Measurements from ENCODE around the gene MCU.

MCU gene

DNA sequence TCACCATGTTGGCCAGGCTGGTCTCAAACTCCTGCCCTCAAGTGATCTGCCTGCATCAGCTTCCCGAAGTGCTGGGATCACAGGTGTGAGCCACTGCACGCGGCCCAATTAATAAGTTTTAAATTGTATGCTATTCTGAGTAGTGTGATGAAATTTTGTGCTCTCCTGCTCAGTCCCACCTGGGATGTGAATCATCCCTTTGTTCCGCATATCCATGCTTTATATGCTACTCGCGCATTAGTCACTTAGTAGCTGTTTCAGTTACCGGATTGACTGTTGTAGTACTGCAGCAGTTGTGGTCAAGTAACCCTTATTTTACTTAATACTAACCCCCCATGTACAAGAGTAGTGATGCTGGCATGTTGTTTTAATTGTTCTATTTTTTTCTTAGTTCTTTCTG is 154.3 kb downstream of the MCU start:
- no peak for DNase-seq (ENCODE audit: low read depth)

DNA sequence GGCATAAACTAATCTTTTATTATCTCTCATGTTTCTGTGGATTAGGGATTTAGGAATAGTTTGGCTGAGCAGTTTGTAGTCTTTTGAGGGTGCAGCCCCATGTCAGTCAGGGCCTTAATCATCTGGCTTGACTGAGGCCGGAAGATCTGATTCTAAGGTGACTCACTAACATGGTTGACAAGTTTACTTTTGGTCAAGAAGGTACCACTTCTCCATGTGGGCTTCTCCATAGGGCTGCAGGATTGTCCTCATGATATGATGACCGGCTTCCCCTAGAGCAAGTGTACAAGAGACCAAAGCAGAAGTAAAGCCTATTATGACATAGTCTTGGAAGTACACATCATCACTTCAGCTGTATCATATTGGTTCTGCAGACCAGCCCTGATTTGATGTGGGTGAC is 155.7 kb downstream of the MCU start:
- no peak for DNase-seq (ENCODE audit: low read depth)

DNA sequence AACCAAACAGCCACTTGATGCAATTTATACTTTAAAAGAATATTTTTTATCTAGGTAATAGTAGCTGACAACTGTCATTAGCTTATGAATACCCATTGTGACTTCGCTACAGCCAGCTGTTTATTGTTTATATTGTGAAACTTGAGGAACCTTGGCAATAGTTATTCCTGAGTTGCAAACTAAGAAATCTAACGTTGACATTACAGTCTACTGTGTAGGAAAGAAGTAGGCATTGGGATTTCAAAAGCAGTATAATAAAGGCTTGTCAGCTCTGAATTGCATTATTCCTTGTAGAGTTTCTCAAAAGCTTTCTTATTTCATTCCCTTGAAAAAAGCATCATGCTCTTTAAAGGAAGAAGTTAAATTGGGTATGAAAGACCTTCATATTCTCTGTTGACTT is 158.9 kb downstream of the MCU start:
- DNase-seq (ENCODE audit: low read depth): no peak

DNA sequence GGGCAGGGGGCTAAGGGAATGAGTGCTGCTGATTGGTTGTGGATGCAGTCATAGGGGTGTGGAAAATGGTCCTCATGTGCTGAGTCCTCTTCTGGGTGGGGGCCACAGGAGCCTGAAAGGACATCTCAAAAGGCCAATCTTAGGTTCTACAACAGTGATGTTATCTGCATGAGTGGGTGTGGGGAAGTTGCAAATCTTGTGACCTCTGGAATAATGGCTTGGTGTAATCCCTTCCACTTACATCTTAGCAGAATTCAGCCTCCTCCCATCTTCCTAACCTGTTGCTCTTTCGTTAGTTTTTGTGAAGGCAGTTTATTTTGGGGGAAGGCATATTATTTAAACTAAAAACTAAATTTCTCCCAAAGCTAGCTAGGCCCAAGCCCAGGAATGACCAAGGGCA is 159.6 kb downstream of the MCU start:
- no peak for DNase-seq (ENCODE audit: low read depth)

DNA sequence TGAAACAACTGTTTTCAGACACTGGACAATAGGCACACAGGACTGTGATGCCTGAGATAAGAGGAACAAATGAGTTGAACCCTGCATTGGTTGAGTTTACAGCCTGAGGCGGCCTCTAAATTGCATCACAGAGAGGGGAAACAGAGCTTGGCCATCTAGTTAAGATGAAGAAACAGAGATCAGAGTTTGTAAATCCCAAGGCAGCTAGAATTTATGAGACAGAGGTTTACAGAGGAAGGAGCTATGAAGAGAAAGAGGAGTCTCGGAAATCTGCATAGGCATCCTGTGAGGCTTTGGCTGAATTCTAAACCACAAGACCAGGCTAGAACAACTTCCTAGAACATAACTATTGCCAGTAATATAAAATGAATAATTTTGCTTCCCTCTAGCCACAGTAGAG is 160.6 kb downstream of the MCU start:
- no peak for DNase-seq (ENCODE audit: low read depth)

DNA sequence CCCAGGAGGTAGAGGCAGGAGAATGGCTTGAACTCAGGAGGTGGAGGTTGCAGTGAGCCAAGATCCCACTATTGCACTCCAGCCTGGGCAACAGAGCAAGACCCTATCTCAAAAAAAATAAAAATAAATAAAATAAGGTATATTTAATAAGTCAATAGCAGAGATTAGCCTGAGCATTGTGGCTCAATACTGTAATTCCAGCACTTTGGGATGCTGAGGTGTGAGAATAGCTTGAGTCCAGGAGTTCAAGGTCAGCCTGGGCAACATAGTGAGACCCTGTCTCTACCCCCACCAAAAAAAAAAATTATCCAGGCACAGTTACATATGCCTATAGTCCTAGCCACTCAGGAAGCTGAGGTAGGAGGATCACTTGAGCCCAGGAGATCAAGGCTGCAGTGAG is 163.2 kb downstream of the MCU start:
- DNase-seq (ENCODE audit: low read depth): no peak

DNA sequence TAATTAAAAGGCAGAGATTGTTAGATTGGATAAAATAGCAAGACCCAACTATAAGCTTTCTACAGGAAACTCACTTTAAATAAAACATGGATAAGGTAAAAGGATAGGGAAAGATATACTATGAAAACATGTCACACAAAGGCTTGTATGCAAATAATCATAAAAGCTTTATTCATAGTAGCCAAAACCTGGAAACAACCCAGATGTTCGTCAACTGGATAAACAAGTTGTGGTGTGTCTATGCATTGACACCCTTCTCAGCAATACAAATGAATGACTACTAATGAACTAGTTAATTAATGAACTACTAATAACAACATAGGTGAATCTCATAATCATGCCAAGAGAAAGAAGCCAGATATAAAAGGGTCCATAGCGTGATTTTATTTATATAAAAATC is 163.8 kb downstream of the MCU start:
- DNase-seq (ENCODE audit: low read depth): no peak

DNA sequence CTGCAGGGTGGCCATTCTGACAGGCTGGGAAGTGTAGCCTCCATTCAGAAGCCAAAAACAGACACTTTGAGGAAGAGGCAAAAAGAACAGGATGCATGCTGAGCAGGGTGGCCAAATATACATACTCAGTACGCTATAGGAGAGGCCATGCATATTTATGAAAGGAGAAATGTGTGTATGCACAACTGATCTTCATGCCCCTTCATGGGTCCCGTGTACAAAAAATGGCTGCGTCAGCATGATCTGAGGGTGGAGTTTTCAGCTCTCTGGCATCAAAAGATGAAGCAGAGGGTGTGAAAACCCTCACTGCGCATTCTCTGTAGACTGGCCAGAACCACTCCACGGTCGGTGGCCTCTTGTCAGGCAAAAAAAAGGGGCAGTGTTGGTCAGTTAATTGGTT is 166.1 kb downstream of the MCU start:
- no peak for DNase-seq (ENCODE audit: low read depth)

DNA sequence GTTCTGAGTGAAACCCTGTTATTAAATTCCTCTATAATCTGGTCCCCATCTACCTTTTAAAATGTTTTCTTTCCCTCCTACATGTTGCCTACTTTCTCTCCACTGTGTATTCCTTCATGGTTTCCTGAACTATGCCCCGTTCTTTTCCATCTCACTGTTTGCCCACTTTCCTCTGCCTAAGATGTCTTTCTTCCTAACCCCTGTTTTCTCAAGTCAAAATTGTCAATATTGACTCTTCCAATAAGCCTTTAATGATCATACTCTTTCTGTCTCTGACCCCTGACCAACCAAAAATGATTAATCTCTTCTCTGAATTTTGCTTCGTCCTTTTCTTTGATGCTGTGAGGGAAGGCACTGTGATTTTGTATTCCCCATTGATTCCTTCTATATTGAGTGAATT is 171.0 kb downstream of the MCU start:
- no peak for DNase-seq (ENCODE audit: low read depth)

DNA sequence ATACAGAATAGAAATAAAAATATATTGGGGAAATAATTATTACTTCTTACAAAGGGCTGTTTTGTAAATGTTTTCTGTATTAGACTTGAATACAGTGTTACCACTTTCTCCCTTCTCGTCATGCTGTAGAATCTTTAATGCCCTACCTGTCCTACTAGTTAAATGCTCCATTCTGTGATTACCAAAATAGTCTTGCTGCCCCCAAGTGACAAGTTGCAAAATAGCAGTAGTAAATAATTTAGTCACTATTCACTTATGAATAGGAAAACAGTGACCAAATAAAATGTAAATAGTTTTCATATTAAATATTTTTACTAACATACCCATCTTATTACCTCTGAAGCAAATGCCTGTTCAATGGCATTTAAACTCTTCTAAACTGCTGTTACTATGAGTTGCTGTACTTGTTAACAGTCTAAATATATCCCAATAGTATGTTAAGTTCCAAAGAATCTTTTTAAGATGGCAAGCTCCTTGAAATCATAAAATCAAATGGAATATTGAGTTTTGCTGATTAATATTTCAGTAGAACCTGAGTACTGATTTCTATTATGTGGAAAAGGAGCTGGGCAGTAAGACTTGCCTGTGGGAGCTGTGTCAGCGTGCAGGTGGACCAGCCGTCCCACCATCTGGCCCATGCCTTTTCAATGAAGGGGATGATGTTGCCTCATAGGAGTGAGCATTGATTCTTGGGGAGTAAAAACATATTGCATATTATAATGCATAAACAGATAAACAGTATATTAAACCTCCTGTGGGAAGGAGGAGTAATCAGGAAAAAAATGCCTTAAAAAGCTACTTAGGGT is 183.5 kb downstream of the MCU start:
- DNase-seq (ENCODE audit: low read depth): no peak

DNA sequence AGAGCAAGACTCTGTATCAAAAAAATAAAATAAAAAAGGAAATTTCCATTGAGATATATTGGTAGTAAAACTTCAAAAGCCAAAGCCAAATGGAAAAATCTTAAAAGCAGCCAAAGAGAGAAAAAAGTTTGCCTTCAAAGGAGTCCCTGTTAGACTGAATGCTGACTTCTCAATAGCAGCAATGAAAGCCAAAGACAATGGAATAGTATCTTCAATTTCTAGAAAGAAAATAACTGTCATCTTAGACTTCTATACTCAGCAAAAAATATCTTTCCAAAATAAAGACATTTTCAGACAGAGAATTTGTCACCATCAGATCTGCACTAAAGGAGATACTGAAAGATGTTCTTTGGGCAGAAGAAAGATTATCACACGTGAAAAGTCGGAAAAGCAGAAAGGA is 187.3 kb downstream of the MCU start:
- no peak for DNase-seq (ENCODE audit: low read depth)

DNA sequence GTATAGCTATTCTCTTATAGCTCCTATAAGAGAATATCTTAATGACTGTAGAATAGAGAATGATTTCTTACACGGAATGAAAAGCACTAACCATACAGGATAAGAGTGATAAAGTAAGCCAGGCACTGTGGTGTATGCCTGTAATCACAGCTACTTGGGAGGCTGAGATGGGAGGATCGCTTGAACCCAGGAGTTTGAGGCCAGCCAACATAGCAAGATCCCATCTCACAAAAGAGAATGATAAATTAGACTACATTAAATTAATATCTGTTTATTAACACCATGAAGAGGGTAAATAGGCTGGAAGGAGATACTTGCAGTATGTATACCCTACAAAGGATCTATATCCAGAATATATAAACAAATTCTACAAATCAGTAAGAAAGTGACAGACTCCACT is 189.3 kb downstream of the MCU start:
- no peak for DNase-seq (ENCODE audit: low read depth)

DNA sequence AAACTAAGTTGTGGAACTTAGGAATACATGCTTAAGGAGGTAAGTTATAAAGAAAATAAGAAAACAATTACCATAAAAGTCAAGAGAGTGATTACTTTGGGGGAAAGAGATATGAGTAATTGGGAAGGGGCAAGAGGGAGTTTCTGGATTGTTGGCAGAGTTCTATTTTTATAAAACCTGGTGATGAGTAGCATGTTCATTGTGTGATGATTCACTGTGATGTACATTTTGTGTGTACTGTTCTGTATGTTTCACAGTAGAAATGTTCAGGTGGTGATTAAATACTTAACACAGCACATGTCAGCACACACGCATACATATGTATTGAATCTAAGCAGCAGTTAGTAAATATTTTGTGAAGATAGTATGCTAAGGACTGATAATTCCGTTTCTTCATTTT is 191.9 kb downstream of the MCU start:
- no peak for DNase-seq (ENCODE audit: low read depth)

DNA sequence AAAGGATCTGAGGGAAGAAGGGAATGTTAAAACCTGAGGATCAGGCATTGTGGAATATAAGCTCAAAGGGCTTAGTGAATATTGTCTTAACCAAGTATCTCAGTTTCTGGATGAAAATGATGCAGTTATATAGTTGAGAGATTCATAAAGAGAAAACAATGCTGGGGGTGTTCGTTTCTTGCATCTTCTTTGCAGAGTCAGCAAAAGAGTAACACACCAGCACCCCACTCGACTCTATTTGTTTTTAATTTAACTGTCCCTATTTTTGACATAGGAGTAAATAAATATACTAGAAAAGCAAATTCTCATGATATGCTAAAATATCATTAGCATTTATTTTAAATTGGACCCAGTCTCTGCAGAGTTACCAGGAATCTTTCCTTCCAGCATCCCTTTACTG is 194.0 kb downstream of the MCU start:
- no peak for DNase-seq (ENCODE audit: low read depth)

DNA sequence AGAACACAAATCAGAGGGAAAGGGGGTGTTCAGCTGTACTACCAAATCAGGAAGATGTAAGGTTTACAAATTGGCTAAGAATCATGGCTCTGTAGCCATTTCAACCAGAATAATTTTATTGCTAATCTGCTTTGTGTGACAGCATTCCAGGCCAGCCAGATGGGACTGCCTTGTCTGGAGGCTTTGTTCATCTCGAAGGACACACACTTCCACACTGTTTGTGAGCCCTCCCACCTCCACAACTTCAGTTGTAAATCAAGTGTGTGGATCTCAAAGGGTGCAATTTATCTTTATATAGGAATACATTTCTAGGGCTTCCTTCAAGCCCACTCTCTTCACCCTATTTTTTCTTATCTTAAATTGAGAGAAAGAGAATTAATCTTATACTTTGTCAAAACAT is 194.7 kb downstream of the MCU start:
- DNase-seq (ENCODE audit: low read depth): no peak

DNA sequence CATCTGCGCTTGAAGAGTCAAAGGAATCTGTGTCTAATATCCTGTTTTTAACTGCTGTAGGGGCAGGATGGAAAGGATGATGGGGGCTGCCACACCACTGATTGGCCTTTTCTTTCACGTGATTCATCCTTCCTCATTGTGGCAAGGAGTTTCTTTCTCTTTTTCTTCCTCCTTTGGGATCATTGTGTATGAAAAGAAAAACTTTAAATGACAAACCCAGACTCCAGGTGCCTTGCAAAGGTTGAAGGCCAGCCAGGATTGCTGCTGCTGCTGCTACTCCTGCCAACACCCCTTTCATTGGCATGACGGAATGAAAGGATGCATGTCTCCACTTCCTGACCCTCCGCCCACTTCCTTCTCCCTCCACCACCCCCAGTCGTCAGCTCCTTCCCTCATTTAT is 195.1 kb downstream of the MCU start:
- DNase-seq (ENCODE audit: low read depth): no peak

DNA sequence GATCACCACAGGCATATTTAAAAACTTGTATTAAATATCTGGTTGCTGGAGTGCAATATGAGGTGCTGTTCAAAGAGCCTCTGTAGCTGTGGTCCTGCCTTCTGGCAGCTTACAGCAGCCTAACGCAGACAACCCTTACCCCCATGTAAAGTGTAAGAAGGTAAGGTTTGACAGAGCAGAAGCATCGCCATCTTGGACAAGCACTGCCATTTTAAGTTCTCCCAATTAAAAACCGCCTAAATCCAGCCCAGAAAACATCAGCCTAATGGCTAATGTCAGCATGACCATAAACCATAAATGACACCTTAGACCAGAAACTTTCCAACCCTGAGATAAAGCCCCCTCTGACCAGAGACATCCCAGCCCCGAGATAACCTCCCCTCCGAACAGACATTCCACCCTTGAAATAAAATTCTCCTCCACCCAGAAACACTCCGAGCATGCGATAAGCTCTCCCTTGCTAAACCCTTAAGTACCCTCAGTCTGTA is 196.3 kb downstream of the MCU start:
- DNase-seq (ENCODE audit: low read depth): no peak

DNA sequence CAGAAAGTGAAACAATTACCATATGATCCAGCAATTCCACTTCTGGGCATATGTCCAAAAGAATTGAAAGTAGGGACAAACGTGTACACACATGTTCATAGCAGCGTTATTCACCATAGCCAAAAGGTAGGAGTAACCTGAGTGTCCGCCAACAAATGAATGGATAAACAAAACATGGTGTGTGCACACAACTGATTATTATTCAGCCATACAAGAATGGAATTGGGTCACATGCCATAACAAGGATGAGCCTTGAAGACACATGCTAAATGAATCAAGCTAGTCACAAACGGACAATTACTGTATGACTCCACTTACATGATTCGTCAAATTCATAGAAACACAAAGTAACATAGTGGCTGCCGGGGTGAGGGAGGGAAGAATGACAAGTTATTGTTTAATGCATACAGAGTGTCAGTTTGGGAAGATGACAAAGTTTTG is 197.5 kb downstream of the MCU start:
- DNase-seq (ENCODE audit: low read depth): no peak

DNA sequence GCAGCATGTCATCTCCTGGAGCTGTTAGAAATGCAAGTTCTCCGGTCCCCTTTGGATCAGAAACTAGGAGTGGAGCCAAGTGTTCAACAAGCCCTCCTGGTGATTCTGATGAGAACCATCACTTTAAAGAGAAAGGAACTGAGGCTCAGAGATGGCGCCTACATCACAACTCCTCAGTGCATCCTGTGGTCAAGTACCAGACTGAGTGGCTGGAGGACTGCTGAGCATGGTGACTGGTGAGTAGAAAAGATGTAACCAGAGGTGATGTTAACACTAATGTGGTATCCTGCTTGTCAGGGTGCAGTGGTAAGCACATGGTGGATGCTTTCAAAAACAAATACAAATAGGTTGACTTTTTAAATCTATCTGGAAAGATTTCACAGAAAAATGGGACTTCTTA is 198.1 kb downstream of the MCU start:
- DNase-seq (ENCODE audit: low read depth): no peak

DNA sequence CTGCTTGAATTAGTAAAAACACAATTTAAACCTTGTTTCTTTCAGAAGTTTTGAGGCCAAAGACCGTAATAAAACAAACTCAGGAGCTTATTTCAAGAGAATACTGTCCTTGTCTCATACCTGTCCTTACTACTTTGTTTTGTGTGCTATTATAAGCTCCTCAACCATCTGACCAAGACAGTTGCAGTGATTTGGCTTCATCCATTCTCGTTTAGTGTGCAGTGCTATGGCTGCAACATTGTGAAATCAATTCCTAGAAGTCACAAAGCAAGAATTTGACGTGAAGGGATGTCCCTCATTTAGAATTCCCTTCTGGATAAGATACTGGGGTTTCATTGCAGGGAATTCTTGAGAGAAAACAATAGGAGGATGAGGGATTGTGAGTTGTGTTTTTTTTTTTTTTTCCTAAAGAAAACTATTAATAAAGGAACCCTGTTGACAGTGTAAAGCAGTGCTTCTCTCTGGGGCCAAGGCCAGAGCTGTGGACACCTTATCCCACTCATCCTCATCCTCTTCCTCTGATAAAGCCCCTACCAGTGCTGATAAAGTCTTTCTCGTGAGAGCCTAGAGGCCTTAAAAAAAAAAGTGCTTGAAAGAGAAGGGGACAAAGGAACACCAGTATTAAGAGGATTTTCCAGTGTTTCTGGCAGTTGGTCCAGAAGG is 201.3 kb downstream of the MCU start, which contains the start of gene OIT3:
OIT3 (plus strand) TSS at position 604 of the 663 bp plus-strand sequence. CDS start 60 bp downstream, outside the sequence.
- no peak for DNase-seq (ENCODE audit: low read depth)

DNA sequence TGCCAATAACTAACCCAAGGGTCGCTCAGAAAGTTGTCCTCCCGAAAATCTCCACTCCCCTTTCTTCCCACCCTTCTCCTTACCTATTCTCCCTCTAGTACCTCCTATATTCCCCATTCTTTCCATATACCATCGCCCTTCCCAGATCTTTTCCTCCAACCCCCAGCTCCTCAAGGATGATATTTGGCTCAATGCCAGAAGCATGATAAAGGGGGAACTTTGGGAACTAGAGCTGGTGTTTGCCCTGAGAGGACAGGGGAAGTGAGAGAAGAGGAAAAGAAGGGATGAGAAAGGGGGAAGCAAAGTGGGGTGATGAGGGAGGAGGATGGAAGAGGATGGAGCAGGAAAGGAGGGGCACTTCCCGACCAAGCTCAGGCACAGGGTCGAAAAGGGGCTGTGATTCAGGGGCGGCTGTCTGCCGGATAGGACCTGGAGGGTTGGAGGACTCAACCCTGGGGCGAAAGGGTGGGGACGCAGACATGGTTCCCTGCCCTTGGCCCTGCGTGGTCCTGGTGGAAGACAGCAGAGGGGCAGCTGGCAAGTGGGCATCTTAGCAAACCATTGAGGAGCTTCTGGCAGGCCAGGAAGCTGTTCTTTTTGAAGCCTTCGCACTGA is 203.4 kb downstream of the MCU start:
- no peak for DNase-seq (ENCODE audit: low read depth)

DNA sequence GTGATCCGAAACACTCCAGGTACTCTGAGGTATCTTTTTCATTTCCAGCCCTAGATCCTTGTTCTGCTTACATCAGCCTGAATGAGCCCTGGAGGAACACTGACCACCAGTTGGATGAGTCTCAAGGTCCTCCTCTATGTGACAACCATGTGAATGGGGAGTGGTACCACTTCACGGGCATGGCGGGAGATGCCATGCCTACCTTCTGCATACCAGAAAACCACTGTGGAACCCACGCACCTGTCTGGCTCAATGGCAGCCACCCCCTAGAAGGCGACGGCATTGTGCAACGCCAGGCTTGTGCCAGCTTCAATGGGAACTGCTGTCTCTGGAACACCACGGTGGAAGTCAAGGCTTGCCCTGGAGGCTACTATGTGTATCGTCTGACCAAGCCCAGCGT is 206.7 kb downstream of the MCU start:
- DNase-seq (ENCODE audit: low read depth): no peak

DNA sequence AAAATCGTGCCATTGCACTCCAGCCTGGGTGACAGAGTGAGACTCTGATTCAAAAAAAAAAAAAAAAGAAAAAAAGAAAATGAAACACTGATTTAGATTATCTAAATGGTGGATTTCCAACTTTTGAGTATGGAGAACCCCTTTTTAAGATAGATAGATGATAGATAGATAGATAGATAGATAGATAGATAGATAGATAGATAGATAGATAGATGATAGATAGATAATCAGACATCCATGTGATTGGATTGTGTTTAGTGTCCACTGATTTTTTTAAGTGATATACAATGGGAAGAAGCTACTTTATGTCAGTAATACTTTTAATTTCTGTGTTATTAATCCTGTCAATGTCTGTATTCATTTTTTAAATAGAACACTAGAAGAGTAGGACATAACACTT is 207.6 kb downstream of the MCU start:
- DNase-seq (ENCODE audit: low read depth): no peak
